Stimulated activated CD8-positive, alpha-beta memory T cell treated with anti-CD3 and anti-CD28 coated beads, Interleukin-15, amount 100 ng/mL, for 4 hours (primary cell): ENCODE data around the gene ZNF296.

Experiments
- DNase-seq, 2 donors: peaks; one replicate each; pipeline ENCODE4 v3.0.0-alpha.2; 2020; ENCODE audit warnings: low read depth in 2 of 2

ZNF296 gene

GRCh38 chr19:45023048-45023447 lies 53.2 kb downstream of the ZNF296 start:
- no peak for DNase-seq

- no peak for DNase-seq
Observed at GRCh38 chr19:45021971-45022370, 54.3 kb downstream of the ZNF296 start.
